Osteoblast (primary cell): Measurements from ENCODE around the gene STK32B. TPM values are rescaled to one million over a fixed set of nuclear protein-coding genes. Genes with fewer than 3 reads are reported as not detected.

Experiments
- DNase-seq: peaks from one replicate; pipeline ENCODE4 v3.0.0; 2011; ENCODE audit warnings: low spot score, mixed read lengths; ENCODE audit not compliant: insufficient read length; ENCODE audit errors: missing footprints
- H2AFZ ChIP-seq: 2 replicates; pipeline ENCODE4 v1.6.0; 2011; ENCODE audit warnings: mild to moderate bottlenecking, low read length
- H3K27ac ChIP-seq: 2 replicates; pipeline ENCODE4 v1.5.1; 2011; ENCODE audit warnings: mild to moderate bottlenecking, low read depth, low read length, moderate library complexity
- H3K27me3 ChIP-seq: 2 replicates; pipeline ENCODE4 v1.6.0; 2012; ENCODE audit warnings: mild to moderate bottlenecking, control low read depth, inconsistent platforms, low read length, moderate library complexity; ENCODE audit not compliant: insufficient read depth
- H3K36me3 ChIP-seq: 2 replicates; pipeline ENCODE4 v1.5.1; 2011; ENCODE audit warnings: mild to moderate bottlenecking, low read length, control low read depth, moderate library complexity; ENCODE audit not compliant: insufficient read depth
- H3K4me1 ChIP-seq: 2 replicates; pipeline ENCODE4 v1.5.1; 2011; ENCODE audit warnings: mild to moderate bottlenecking, low read length, control low read depth, moderate library complexity; ENCODE audit not compliant: insufficient read depth
- H3K4me2 ChIP-seq: 2 replicates; pipeline ENCODE4 v1.6.0; 2011; ENCODE audit warnings: mild to moderate bottlenecking, low read length; ENCODE audit not compliant: insufficient read depth
- H3K4me3 ChIP-seq: fragments of 200-600 bp; sonication (generic); 3 replicates; pipeline ENCODE4 v1.5.1; 2012; ENCODE audit warnings: mild to moderate bottlenecking, low read length, inconsistent platforms; ENCODE audit not compliant: insufficient read depth
- H3K79me2 ChIP-seq: 2 replicates; pipeline ENCODE4 v1.6.0; 2012; ENCODE audit warnings: mild to moderate bottlenecking, low read length, control low read depth, inconsistent platforms; ENCODE audit not compliant: insufficient read depth
- H3K9me3 ChIP-seq: 2 replicates; pipeline ENCODE4 v1.5.1; 2011; ENCODE audit warnings: low read depth, low read length, control low read depth
- H4K20me1 ChIP-seq: 2 replicates; pipeline ENCODE4 v1.6.0; 2012; ENCODE audit warnings: mild to moderate bottlenecking, low read length, control low read depth; ENCODE audit not compliant: insufficient read depth
- total RNA-seq: library from RNA; depleted of rRNA; stranded (reverse); fragments of >200 nt; gene quantifications from 2 replicates; pipeline ENCODE4 v1.2.3, GENCODE V29; 2012
- TF ChIP-seq, protein P1 (sequence below): IDR thresholded peaks from 2 replicates; pipeline ENCODE4 v1.5.1; 2011; ENCODE audit warnings: mild to moderate bottlenecking, low read depth, low read length, moderate library complexity; ENCODE audit errors: extremely low read depth

The STK32B gene
- total RNA-seq, 1 donor: 1.1 TPM

DNA sequence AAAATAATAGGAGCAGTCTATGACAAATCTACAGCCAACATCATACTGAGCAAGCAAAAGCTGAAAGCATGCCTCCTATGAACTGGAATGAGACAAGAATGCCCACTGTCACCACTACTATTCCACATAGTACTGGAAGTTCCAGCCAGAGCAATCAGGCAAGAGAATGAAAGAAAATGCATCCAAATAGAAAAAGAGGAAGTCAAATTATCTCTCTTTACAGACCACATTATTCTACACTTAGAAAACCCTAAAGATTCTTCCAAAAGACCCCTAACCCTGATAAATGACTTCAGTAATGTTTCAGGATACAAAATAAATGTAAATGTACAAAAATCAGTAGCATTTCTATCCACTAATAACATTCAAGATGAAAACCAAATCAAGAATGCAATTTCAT, 249.0 kb downstream of the STK32B start:
- H3K27me3 ChIP-seq: no peaks in the 10 kb centered on the region
- no peaks in the 10 kb centered on the region for H3K36me3 ChIP-seq
- DNase-seq: no peak
- TF ChIP-seq, protein P1, sequence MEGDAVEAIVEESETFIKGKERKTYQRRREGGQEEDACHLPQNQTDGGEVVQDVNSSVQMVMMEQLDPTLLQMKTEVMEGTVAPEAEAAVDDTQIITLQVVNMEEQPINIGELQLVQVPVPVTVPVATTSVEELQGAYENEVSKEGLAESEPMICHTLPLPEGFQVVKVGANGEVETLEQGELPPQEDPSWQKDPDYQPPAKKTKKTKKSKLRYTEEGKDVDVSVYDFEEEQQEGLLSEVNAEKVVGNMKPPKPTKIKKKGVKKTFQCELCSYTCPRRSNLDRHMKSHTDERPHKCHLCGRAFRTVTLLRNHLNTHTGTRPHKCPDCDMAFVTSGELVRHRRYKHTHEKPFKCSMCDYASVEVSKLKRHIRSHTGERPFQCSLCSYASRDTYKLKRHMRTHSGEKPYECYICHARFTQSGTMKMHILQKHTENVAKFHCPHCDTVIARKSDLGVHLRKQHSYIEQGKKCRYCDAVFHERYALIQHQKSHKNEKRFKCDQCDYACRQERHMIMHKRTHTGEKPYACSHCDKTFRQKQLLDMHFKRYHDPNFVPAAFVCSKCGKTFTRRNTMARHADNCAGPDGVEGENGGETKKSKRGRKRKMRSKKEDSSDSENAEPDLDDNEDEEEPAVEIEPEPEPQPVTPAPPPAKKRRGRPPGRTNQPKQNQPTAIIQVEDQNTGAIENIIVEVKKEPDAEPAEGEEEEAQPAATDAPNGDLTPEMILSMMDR: no peak
- no peak overlapping the region for H3K4me2 ChIP-seq
- H3K4me1 ChIP-seq: no peaks in the 10 kb centered on the region
- H3K79me2 ChIP-seq: no peaks in the 10 kb centered on the region
- no peaks in the 10 kb centered on the region for H4K20me1 ChIP-seq
- no peak overlapping the region for H3K27ac ChIP-seq
- H2AFZ ChIP-seq: no peak overlapping the region
- H3K9me3 ChIP-seq: no peaks in the 10 kb centered on the region
- H3K4me3 ChIP-seq: no peak overlapping the region

DNA sequence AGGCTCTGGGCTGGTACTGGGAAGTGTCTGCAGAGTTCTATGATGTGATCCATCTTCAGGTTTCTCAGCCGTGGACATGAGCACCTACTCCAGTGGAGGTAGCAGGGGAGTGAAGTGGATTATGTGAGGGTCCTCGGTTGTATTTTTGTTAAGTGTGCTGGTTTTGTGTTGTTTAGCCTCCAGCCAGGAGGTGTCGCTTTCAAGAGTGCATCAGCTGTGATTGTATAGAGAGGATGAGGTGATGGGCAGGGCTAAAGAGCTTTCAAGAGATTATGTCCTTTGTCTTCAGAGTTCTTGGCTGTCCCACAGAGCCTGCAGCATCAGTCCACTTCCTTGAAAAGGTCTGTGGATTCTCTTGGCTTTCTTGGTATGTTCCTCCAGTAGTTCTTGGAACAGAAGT, 256.6 kb downstream of the STK32B start:
- H3K4me3 ChIP-seq: no peak overlapping the region
- TF ChIP-seq, protein P1: no peak
- H3K79me2 ChIP-seq: no peaks in the 10 kb centered on the region
- H3K36me3 ChIP-seq: no peaks in the 10 kb centered on the region
- H3K27me3 ChIP-seq: no peaks in the 10 kb centered on the region
- no peaks in the 10 kb centered on the region for H3K9me3 ChIP-seq
- H2AFZ ChIP-seq: no peak overlapping the region
- H3K27ac ChIP-seq: no peak overlapping the region
- no peak for DNase-seq
- H4K20me1 ChIP-seq: no peaks in the 10 kb centered on the region
- no peaks in the 10 kb centered on the region for H3K4me1 ChIP-seq
- no peak overlapping the region for H3K4me2 ChIP-seq

DNA sequence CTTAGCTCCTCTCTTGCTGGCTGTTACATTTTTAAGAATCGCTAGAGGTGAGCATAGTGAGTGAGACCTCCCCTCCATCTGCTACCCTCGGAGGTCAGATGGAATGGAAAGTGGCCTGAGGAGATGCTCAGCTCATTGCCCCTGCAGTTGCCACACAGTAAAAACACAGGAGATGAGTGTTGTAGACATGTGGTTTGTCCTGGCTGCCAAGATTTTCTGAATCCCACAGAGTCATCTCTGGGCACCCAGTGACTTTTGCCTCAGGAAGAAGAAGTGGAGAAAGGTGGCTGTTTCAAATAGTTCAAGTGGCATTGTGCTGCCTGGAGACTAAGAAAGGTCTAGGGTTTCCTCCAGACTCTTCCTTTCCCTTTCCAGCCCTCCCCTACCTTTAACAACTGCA, 271.0 kb downstream of the STK32B start:
- Histone ChIP-seq H3K79me2 (no peaks in the 10 kb centered on the region), H3K27me3 (no peaks in the 10 kb centered on the region), H2AFZ (no peak overlapping the region), H3K36me3 (no peaks in the 10 kb centered on the region), H3K27ac (no peak overlapping the region), H3K4me3 (no peak overlapping the region), H3K4me1 (no peaks in the 10 kb centered on the region), H3K9me3 (peaks cover 6% of the 10 kb centered on the region), H3K4me2 (no peak overlapping the region), H4K20me1 (no peaks in the 10 kb centered on the region)
- TF ChIP-seq, protein P1: no peak
- no peak for DNase-seq

DNA sequence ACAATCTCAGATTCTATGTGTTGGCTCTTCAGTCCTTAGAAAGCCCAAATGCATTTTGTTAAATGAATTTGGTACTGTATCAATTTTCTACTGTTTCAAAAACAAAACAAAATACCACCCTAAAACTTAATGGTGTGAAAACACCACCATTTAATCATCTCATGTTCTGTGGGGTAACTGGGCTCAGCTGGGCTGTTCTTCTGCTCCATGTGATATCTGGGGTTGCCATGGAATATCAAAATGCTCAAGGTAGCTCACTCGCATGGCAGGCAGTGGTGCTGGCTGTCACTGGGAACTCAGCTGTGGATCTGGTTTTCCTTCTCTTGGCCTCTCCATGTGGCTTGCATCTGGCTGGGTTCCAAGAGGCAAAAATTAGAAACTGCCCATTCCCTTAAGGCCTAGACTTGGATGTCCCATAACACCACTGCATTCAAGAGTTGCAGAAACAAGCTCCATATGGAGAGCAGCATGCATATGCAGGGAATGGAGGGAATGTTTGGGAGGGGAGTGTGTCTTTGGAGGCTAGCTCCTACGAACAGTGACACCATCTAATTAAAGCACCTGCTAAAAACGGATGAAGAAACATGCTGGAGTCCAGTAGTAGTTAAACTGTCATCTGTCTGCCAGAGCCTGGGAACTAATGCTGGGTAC, 279.2 kb downstream of the STK32B start:
- DNase-seq: no peak
- Histone ChIP-seq H3K9me3 (no peaks in the 10 kb centered on the region), H3K27ac (no peak overlapping the region), H3K27me3 (no peaks in the 10 kb centered on the region), H3K4me2 (no peak overlapping the region), H3K79me2 (no peaks in the 10 kb centered on the region), H3K4me1 (no peaks in the 10 kb centered on the region), H3K4me3 (no peak overlapping the region), H2AFZ (no peak overlapping the region), H3K36me3 (no peaks in the 10 kb centered on the region), H4K20me1 (no peaks in the 10 kb centered on the region)
- TF ChIP-seq, protein P1: no peak
